Measurements from ENCODE around the gene LRBA.
"Not testable (repeated sequence)": the region's sequence is repeated elsewhere in the genome, so short reads cannot be mapped to it uniquely, and the experiment has no call there.

Gene LRBA

GRCh38 chr4:150751648-150752047, 263.4 kb downstream of the LRBA start:
- TF ChIP-seq, protein P1, sequence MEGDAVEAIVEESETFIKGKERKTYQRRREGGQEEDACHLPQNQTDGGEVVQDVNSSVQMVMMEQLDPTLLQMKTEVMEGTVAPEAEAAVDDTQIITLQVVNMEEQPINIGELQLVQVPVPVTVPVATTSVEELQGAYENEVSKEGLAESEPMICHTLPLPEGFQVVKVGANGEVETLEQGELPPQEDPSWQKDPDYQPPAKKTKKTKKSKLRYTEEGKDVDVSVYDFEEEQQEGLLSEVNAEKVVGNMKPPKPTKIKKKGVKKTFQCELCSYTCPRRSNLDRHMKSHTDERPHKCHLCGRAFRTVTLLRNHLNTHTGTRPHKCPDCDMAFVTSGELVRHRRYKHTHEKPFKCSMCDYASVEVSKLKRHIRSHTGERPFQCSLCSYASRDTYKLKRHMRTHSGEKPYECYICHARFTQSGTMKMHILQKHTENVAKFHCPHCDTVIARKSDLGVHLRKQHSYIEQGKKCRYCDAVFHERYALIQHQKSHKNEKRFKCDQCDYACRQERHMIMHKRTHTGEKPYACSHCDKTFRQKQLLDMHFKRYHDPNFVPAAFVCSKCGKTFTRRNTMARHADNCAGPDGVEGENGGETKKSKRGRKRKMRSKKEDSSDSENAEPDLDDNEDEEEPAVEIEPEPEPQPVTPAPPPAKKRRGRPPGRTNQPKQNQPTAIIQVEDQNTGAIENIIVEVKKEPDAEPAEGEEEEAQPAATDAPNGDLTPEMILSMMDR (conservative IDR thresholded peaks at IDR 0.05): no peak
- H3K27ac ChIP-seq: no peak overlapping the region

DNA sequence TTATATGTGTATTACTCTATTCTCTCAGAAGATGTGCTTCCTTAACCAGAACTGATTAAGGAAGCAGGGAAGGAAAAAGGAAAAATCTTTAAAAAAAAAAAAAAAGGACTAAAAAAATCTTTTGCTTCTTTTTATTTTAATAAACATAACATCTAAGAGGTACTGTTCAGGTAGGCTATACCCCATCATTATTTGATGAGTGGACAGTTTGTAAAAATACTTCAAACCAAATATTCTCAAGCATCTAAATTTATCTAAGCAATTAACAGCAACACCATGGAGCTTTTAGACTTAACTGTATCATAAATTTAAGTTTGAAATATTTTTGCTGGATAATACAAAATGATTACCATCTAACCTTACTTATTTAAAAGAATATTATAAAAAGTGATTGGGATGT, 264.3 kb downstream of the LRBA start:
- no peak overlapping the region for H3K27ac ChIP-seq
- TF ChIP-seq, protein P1 (conservative IDR thresholded peaks at IDR 0.05): no peak

DNA sequence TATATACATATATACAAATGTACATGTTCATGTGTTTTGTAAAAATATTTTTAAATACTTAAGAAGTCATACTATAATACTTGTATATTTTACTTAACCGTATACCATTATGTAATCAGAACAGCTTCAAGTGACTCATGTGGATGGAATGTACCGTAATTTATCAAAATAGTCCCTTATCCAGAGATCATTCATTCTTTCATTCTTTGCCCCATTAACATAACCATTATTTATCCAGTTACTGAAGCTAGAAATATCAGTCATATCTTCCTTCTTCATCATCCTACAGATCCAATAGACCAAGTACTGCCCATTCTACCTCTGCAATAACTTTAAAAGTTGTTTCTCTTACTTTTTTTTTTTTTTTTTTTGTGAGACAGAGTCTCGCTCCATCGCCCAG, 268.9 kb downstream of the LRBA start:
- TF ChIP-seq, protein P1 (conservative IDR thresholded peaks at IDR 0.05): no peak
- no peak overlapping the region for H3K27ac ChIP-seq

- H3K27ac ChIP-seq: no peak overlapping the region
- TF ChIP-seq, protein P1 (conservative IDR thresholded peaks at IDR 0.05): no peak
These were observed 270.5 kb downstream of the LRBA start for GRCh38 chr4:150744570-150744969.

GRCh38 chr4:150743564-150744342, 271.3 kb downstream of the LRBA start:
- H3K27ac ChIP-seq: no peak overlapping the region
- TF ChIP-seq, protein P1 (conservative IDR thresholded peaks at IDR 0.05): no peak

GRCh38 chr4:150742930-150743329, 272.2 kb downstream of the LRBA start:
- not testable (repeated sequence) for H3K27ac ChIP-seq

- H3K27ac ChIP-seq: no peak overlapping the region
- TF ChIP-seq, protein P1 (conservative IDR thresholded peaks at IDR 0.05): no peak
These were observed 275.5 kb downstream of the LRBA start for GRCh38 chr4:150739591-150739990.

- H3K27ac ChIP-seq: no peak overlapping the region
- TF ChIP-seq, protein P1 (conservative IDR thresholded peaks at IDR 0.05): no peak
These were observed 289.0 kb downstream of the LRBA start for GRCh38 chr4:150725957-150726523.
